Activated CD4-positive, alpha-beta T cell treated with anti-CD3 and anti-CD28 coated beads, Interleukin-2, Interleukin-6, amounts not matched to agents 100 ng/mL and 50 ng/mL, durations not matched to agents 16 hours and 8 hours (primary cell): ENCODE measurements around the gene ELN.
A peak's percentile ranks its signal among the peaks of the same experiment; 100 is the strongest.
"Not testable (repeated sequence)": the region's sequence is repeated elsewhere in the genome, so short reads cannot be mapped to it uniquely, and the experiment has no call there.

Source experiments
- DNase-seq: peaks from one replicate; pipeline ENCODE4 v3.0.0-alpha.2; 2020

ELN gene

DNA sequence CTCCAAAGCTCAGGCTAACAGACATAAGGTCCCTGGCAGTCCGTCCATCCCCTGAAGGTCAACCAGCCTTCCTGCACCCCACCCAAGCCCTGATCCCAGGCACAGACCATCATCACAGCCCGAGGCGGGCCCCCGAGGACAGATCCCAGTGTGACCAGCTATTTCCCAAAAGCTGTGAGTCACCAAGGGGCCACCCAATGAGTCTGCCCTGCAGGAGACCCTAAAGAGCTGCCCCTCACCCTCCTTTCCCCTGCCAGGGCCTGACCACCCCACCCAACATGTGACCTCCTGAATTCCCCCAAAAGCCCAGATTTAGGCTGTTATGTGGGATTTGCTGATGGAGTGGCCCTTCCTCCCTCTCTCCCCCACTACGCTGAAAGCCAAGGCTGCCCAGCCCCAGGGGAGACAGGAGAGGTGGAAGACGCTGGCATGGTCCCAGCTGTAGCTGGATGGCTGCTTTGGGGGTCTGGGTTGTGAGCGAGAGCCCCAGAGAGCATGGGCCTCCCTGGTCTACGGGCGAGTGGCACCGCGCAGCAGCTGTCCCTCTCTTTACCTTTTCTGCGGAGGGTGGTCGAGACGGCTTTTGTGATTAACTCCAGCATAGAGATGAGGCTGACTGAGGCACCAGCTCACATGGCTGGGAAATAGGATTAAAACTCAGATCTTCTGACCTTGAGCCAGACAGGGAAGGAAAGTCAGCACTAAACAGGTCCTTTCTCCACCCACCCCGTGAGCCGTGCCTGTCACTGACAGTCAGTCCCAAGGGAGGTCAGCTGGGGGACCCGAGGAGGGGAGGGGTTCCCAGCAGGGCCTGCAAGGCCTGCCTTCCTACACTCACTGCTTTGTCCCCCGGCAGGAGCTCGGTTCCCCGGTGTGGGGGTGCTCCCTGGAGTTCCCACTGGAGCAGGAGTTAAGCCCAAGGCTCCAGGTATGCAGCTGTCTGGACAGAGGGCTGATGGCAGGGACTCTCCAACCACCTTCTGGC is 16.7 kb downstream of the ELN start:
- no peak for DNase-seq

DNA sequence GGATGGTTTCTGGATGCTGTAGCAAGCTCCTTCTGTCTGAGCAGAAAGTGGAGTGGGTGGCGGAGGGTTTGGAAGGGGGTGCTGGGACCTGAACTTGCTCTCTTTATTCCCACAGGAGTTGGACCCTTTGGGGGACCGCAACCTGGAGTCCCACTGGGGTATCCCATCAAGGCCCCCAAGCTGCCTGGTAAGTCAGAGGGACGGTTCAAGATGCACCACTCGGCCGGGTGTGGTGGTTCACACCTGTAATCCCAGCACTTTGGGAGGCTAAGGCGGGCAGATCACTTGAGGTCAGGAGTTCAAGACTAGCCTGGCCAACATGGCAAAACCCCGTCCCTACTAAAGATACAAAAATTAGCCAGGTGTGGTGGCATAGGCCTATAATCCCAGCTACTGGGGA is 18.6 kb downstream of the ELN start:
- not testable (repeated sequence) for DNase-seq

DNA sequence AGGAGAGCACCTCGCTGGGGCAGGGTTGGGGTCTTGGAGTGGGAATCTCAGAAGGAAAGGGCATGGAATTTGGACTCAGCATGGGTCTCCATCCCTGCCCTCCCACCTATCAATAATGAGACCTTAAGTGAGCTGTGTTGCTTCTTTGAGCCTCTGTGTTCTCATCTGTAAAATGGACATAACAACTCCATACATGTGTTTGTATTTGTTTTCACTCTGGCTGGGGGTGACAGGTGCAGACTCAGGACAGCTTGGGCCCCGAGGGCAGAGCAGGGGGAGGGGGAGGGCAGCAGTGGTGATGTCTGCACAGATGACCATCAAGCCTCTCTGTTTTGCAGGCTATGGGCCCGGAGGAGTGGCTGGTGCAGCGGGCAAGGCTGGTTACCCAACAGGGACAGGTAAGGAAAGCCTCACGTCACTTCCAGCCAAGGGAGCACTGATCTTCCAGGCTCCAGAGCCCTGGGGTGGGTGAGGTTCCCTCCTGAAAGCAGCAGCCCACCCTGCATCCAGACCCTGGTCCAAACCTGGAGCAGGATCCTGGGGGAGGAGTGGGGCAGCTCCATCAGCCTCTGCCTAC is 19.9 kb downstream of the ELN start:
- no peak for DNase-seq

DNA sequence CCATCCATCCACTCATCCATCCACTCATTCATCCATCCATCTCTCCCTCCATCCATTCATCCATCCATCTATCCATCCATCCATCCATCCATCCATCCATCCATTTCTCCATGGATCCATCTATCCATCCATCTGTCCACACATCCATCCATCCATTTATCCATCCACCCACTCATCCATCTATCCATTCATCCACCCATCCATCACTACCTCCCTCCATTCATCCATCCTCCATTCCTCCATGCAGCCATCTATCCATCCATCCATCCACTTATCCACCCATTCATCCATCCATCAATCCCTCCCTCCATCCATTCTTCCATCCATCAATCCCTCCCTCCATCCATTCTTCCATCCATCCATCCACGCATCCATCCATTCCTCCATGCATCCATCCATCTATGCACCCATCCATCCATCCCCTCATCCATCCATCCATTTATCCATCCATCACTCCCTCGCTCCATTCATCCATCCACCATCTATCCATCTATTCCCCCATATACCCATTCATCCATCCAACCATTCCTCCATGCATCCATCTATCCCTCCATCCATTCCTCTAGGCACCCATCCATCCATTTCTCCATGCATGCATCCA is 21.1 kb downstream of the ELN start:
- no peak for DNase-seq

DNA sequence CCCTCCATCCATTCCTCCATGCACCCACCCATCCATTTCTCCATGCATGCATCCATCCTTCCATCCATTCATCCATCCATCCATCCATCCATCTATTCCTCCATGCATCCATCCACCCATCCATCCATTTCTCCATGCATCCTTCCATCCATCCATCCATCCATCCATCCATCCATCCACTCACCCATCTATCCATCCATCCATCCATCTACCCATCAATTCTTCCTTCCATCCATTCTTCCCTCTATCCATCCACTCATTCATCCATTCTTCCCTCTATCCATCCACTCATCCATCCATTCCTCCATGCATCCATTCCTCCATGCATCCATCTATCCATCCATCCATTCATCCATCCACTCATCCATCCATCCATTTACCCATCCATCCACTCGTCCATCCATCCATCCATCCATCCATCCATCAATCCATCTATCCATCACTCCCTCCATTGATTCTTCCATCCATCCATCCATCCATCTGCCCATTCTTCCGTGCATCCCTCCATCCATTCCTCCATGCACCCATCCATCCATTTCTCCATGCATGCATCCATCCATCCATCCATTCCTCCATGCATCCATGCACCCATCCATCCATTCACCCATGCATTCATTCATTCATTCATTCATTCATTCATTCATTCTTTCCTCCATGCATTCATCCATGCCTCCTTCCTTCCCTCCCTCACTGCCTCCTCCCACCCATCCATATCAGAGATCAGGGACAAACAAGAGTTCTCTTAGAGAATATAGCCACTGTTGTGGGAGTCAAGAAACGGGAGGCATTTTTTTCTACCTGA is 22.2 kb downstream of the ELN start:
- no peak for DNase-seq

DNA sequence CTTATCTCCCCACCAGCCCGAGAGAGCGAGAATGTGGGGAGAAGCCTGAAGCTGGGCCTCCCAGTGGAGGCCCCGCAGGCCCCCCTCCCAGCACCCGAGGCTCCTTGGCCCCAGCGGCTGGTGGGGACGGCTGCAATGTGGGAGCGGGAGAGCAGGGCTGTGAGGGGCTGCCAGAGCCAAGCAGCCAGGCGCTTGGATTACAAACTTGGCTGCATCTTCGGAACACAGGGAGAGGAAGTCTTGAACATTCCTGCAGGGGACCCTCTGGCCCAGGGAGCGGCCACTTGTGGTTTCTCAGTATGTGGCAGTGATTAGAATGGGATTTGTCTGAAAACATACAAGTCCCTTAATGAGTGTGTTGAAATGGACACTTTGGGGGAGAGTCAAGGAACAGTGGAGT is 23.2 kb downstream of the ELN start:
- DNase-seq, result no peak

DNA sequence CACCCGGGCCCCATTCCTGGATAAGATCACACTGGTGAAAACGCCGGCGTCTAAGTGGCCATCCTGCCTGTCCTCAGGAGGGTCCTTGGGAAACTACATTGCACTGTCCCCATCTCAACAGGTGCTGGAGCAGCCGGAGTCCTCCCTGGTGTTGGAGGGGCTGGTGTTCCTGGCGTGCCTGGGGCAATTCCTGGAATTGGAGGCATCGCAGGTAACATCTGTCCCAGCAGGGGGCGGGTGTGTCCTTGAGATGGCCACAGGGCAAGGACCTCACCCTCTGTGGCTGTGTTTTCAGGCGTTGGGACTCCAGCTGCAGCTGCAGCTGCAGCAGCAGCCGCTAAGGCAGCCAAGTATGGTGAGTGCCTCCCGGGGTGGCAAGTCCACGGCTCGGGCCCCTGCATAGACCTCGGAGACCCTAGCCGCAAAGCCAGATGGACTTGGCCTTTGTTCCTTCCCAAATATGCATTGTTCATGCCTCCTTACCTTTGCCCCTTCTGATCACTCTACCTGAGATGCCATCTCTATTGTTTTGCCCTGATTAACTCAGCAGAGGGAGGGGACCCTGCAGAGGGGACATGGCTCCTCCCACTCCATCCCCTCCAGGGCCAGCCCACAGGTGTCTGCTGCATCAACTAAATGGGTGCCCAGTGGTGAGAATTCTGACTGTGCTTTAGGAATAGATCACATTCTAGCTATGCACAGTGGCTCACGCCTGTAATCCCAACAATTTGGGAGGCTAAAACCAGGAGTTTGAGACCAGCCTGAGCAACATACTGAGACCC is 23.8 kb downstream of the ELN start:
- no peak for DNase-seq

DNA sequence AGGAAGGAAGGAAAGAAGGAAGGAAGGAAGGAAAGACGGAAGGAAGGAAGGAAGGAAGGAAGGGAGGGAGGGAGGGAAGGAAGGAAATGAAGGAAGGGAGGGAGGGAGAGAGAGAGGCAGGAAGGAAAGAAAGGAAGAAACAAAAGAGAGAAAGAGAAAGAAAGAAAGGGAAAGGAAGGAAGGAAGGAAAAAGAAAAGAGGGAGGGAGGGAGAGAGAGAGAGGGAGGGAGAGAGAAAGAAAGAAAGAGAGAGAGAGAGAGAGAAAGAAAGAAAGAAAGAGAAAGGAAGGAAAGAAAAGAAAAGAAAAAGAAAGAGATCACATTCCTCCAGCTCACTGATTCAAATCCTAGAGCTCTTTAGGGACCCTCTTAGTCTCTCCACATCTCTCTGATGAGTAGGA is 24.7 kb downstream of the ELN start:
- no peak for DNase-seq

DNA sequence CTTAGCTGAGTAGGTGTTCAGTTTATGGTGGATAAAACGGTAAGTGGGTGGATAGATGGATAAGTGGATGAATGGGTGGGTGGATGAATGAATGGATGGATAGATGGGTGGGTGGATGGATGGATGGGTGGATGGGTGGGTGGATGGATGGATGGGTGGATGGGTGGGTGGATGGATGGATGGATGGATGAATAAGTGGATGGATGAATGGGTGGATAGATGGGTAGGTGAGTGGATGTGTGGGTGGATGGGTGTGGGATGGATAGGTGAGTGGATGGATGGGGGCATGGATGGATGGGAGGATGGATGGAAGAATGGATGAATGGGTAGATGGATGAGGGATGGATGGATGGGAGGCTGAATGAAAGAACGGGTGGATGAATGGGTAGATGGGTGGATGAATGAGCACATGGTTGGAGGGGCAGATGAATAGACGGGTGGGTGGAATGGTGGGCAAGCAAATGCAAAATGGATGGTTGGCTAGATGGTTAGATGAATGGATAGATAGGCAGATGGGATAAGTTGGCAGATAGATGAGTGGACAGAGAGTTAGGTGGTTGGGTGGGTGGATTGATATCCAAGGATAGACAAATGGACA is 25.7 kb downstream of the ELN start:
- DNase-seq, result no peak

DNA sequence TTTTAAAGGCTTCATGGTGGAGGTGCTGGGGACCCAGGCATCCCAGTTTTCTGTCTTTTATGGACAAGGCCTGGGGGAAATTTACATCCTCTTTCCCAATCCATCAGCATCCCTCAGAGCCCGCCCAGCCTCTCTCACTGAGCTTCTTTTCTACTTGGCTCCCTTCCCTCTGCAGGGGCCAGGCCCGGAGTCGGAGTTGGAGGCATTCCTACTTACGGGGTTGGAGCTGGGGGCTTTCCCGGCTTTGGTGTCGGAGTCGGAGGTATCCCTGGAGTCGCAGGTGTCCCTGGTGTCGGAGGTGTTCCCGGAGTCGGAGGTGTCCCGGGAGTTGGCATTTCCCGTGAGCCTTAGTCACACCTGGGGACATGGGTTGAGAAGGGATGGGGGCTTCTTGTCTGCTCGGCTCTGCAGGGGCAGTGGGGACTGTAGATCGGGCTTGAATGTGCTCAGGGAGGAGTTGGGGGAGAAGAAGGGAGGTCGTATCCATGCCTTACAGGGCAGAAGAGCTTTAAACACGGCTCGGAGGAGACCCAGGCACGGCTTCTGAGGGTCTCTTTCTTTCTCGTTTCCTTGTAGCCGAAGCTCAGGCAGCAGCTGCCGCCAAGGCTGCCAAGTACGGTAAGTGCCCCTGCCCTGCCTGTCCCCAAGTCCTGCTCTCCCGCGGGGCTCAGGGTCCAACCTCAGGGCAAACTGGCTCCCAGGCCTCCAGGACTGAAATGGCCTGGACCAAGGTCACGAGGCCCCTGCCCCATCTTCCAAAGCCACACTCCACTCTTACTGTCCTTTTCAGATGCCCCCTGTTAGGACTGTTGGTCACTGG is 28.3 kb downstream of the ELN start:
- no peak for DNase-seq

DNA sequence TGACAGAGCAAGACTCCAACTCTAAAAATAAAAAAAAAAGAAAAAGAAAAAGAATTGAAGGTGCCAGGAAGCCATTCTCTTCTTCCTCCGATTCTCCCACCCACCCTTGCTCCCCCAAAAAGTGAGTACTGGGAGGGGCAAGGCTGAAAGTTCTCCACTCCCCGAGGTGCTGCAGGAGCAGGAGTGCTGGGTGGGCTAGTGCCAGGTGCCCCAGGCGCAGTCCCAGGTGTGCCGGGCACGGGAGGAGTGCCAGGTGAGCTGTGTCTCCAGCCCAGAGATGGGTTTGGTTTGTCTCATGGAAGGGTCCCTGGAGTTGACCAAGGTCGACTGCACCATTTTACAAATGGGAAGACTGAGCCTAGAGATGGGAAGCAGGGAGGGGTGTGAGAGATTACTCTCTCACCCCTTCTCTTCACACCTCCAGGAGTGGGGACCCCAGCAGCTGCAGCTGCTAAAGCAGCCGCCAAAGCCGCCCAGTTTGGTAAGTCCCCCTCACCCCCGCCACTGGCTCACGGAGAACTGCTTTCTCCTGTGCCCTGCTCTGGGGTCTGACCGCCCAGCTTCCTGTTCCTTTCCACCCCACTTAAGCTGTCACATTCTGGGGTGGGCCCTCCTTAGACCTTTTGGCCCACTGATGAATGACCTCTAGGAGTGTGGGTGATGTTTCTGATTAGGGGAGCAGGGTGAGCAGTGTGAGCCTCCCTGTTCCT is 29.4 kb downstream of the ELN start:
- DNase-seq, result no peak

DNA sequence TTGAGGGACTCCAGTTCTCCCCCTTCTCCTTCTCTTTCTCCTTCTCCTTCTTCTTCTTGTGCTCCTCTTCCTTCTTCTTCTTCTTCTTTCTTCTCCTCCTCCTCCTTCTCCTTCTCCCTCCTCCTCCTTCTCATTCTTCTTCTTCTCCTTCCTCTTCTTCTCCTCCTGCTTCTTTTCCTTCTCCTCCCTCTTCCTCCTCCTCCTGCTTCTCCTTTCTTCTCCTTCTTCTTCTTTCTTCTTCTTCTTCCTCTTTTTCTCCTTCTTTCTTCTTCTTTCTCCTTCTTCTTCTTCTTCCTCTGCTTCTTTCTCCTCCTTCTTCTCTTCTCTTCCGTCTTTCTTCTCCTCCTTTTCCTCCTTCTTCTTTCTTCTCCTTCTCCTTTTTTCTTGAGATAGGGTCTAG is 30.0 kb downstream of the ELN start:
- DNase-seq, result no peak

DNA sequence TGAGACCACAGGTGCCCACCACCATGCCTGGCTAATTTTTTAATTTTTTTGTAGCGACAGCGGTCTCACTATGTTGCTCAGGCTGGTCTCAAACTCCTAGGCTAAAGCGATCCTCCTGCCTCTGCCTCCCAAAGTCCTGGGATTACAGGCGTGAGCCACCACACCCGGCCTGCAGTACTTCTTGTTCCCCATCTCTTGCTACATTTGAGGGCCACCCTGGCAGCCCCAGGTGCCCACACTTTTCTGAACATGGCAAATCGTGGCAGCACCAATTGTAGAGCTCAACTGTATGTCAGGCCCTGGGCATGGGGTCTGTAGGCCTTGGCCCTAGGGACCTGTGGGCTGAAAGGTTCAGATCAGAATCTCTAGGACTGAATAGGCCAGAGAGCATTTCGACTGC is 30.5 kb downstream of the ELN start:
- no peak for DNase-seq

DNA sequence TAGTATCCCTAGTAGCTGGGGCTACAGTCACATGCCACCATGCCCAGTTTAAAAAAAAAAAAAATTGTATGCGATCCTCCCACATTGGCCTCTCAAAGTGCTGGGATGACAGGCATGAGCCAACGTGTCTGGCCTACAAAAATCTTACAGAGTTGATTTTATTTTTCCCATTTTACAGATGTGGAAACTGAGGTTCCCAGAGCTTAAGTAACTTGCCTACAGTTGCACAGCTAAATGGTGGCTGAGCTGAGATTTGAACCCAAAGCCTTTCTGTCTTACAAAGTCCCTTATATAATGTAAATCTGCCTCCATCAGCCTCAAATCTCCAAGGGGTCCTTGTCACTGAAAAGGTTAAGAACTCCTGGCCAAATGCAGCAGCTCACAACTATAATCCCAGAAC is 31.1 kb downstream of the ELN start:
- no peak for DNase-seq

DNA sequence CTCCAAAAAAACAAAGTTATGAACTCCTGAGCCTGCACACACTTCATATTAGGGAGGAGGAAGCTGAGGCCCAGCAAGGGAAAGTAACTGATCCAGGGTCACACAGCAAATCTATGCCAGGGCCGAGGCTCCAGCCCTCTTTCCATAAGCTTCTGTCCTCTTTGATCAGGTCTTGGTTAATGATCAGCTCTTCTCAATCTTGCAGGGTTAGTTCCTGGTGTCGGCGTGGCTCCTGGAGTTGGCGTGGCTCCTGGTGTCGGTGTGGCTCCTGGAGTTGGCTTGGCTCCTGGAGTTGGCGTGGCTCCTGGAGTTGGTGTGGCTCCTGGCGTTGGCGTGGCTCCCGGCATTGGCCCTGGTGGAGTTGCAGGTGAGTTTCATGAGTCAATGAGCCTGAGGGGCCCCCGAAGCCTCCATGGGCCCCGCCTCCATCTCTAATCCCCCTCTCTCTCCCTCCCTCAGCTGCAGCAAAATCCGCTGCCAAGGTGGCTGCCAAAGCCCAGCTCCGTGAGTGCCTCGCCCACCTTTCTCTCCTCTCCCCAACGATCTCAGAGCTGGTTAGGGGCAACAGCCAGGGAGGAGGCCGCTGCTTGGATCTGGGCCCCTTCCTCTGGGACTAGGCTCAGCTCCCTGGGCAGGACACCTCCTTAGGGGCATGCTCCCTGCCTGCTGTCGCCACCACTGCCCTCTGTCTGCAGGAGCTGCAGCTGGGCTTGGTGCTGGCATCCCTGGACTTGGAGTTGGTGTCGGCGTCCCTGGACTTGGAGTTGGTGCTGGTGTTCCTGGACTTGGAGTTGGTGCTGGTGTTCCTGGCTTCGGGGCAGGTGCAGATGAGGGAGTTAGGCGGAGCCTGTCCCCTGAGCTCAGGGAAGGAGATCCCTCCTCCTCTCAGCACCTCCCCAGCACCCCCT is 32.0 kb downstream of the ELN start:
- no peak for DNase-seq

DNA sequence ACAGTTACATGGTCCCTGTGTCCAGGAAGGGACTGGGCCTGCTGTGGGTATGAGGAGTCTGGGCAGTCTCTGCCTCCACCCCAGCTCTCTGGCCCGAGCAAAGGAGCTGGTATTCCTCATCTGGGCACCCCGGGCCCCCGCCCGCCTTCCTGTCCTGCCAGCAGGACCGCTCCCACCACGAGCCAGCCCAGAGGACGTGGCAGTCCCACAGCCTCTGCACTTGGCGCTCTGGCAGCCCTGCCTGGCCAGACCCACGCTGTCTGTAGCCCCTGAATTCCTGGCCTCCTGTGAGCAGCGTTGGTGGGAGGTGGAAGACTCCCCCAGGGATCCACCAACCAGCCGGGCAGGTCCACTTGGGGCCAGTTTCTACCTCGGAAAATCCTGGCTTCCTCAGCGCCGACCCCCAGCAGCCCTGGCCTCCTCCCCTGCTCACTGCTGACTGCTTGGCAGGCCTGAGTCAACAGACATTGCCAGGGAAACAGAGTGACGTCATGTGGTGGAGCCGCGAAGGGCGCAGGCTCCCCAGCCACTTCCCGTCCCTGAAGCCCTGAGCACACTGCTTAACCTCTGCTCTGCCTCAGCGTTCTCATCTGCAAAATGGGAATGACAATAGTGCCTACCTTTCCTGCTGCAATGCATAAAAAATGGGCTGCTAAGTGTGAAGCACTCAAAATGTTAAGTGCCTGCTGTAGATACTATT is 34.0 kb downstream of the ELN start:
- DNase-seq, result peak; percentile 81

DNA sequence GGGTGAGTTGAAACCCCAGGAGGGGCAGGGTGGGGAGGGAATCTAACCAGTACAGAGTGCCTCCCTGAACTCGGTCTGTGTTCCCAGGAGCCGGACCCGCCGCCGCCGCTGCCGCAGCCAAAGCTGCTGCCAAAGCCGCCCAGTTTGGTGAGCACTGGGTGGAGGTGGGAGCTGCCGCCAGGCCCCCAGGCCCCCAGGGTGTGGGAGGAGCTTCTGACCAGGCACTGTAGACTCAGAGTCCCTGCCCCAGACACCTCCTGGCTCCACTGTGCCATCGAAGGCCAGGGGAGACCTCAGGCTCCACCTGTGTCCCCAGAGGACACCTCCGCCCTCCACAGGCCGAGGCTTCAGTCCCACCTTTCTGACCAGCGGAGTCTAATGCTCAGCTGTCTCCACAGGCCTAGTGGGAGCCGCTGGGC is 35.3 kb downstream of the ELN start:
- DNase-seq, result no peak

DNA sequence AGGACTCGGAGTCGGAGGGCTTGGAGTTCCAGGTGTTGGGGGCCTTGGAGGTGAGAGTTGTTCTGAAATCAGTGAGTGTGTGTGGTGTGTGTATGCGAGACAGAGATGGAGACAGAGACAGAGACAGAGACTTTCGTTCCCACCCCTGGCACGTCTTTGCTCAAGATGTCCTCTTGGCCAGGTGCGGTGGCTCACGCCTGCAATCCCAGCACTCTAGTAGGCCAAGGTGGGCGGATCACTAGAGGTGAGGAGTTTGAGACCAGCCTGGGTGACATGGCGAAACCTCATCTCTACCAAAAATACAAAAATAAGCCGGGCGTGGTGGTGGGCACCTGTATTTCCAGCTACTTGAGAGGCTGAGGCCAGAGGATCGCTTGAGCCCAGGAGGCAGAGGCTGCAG is 35.7 kb downstream of the ELN start:
- DNase-seq, result no peak

DNA sequence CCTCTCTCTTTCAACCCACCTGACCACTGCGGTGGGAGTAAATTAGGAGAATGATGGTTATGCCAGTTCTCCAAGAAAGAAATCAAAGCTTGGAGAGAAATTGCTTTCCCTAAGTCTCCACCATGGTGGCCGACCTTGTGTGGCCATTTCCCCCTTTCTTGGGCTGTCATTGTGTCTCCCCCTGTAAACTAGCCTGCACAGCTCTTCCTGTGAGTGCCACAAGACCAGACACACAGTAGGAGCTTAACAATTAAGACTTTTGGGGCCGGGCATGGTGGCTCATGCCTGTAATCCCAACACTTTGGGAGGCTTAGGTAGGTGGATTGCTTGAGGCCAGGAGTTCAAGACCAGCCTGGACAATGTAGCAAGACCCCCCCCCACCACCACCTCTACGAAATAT is 36.7 kb downstream of the ELN start:
- DNase-seq, result no peak
